AG09319 (cell line): ENCODE measurements around the gene ACCSL.

Experiments
- DNase-seq: peaks from one replicate; pipeline ENCODE4 v3.0.0-alpha.2; 2010; ENCODE audit warnings: low read depth; ENCODE audit errors: extremely low read depth
- CTCF ChIP-seq: IDR thresholded peaks from 2 replicates; pipeline ENCODE4 v1.5.1; 2011; ENCODE audit warnings: low read depth, mild to moderate bottlenecking, inconsistent platforms, low read length, moderate library complexity

The ACCSL gene

DNA sequence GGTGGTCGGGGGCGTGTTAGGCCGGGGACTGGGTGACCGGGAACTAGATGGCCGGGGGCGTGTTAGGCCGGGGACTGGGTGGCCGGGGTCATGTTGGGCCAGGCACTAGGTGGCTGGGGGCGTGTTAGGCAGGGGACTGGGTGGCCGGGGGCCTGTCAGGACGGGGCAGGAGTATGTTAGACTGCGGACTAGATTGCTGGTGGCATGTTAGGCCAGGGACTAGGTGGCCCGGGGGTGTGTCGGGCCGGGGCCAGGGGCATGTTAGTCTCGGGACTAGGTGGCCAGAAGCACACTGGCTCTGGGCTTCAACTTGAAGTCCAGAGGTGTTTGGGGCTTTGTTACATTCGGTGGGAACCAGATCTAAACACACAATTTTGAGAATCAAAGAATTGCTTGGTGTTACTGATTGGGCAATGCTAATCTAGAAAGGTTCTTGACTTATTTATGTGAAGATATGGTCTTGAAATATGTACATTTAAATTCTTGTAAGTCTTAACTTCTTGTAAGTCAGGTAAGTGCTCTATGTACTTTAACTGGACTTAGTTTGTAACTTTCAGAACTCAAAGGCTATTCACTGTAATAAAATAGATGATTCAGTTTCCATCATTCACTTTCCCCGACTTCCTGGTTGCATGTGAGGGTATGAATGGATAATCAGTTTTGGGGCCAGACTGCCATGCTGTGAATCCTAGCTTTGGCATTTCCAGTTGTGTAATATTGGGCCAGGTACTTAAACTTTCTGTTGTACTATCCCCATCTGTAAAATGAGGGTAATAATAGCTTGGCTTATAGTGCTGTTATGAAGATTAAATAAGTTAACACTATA, 48.8 kb downstream of the ACCSL start:
- TF ChIP-seq CTCF = no peak
- no peak for DNase-seq

GRCh38 chr11:44097821-44098220, 50.0 kb downstream of the ACCSL start:
- no peak for TF ChIP-seq CTCF
- DNase-seq = no peak

- no peak for TF ChIP-seq CTCF
- DNase-seq = no peak
These were observed 53.3 kb downstream of the ACCSL start for GRCh38 chr11:44101098-44101497.

DNA sequence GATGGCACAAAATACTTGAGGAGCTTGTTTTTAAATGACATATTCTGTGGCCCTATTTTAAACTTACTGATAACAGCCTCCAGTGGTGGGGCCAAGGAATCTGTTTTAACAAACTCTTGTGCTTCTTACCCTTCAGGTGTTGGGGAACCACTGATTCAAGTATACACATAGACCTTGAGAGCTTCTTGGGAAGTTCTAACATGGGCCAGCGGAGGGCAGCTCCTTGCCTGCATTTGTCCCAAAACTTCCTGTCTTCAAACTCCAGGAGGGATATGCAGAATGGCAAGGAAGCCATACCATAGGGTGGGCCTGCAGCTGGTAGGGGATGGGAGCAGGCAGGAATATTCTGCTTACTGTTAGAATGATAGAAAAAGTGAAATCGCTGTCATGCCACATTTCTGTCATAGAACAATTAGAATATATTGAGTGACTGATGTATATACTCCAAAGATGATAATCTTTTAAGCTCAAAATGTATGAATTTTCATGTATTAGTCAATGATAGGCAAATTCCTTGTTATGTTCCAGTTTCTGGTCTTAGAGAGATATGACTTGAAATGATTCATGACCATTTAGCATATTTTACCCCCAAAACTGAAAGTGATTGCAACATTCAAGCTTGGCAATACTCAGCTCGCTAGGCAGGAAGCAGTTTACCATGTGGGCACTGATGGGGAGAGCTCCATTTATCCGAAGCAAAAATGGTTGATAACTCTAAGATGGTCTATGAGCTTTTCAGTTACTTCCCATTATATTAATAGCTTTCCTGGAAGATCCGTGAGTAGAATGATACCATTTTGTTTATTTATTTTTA, 56.9 kb downstream of the ACCSL start:
- DNase-seq = no peak
- no peak; the same call in 1 of the 2 replicates for TF ChIP-seq CTCF

GRCh38 chr11:44108260-44108659, 60.5 kb downstream of the ACCSL start:
- DNase-seq = no peak
- no peak for TF ChIP-seq CTCF
